ENCODE results near the gene KCNN1.

DNA sequence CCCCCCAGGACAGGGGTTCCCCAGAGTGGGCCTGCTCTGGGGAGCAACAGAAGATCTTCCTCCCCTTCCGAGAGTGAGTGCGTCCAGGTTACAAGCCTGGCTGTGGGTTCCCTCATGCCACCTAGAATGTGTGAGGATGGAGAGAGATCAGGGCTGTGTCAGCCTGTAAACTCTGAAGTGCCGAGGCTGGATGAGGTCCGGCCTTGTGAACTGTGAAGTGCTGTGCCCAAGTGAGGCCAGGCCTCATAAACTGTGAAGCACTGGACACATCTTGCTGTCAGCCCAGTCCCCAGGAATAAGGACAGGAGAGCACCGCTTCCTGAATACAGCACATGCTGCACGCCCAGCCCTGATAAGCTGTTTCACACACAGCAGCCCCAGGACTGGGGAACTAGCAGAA, 7.6 kb downstream of the KCNN1 start:
- TF ChIP-seq, protein P1, sequence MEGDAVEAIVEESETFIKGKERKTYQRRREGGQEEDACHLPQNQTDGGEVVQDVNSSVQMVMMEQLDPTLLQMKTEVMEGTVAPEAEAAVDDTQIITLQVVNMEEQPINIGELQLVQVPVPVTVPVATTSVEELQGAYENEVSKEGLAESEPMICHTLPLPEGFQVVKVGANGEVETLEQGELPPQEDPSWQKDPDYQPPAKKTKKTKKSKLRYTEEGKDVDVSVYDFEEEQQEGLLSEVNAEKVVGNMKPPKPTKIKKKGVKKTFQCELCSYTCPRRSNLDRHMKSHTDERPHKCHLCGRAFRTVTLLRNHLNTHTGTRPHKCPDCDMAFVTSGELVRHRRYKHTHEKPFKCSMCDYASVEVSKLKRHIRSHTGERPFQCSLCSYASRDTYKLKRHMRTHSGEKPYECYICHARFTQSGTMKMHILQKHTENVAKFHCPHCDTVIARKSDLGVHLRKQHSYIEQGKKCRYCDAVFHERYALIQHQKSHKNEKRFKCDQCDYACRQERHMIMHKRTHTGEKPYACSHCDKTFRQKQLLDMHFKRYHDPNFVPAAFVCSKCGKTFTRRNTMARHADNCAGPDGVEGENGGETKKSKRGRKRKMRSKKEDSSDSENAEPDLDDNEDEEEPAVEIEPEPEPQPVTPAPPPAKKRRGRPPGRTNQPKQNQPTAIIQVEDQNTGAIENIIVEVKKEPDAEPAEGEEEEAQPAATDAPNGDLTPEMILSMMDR (IDR thresholded peaks at IDR 0.05; ENCODE audit: low read depth, low read length), result no peak
- TF ChIP-seq, protein P2, sequence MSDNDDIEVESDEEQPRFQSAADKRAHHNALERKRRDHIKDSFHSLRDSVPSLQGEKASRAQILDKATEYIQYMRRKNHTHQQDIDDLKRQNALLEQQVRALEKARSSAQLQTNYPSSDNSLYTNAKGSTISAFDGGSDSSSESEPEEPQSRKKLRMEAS (IDR thresholded peaks at IDR 0.05; ENCODE audit: low read depth, low read length), result no peak

Measured in NB4 (cell line).